DOHH2 (cell line): ENCODE results near the gene TP53I11.

Source experiments
- H3F3A ChIP-seq: fragments of 200-600 bp; sonication (generic), shearing (Covaris generic); 2 replicates; pipeline ENCODE4 v1.6.0; 2016; ENCODE audit warnings: antibody characterized with exemption, mild to moderate bottlenecking; ENCODE audit not compliant: control insufficient read depth, insufficient read depth
- H3K27ac ChIP-seq: fragments of 200-600 bp; sonication (generic); 2 replicates; pipeline ENCODE4 v1.5.1; 2014; ENCODE audit warnings: low read depth, mild to moderate bottlenecking, low read length, moderate library complexity
- H3K27me3 ChIP-seq: fragments of 200-600 bp; sonication (generic); 2 replicates; pipeline ENCODE4 v1.6.1; 2014; ENCODE audit warnings: mild to moderate bottlenecking, low read length, mixed read lengths; ENCODE audit not compliant: control insufficient read depth
- H3K36me3 ChIP-seq: fragments of 200-600 bp; sonication (generic); 2 replicates; pipeline ENCODE4 v1.6.1; 2014; ENCODE audit warnings: mild to moderate bottlenecking, low read length, moderate library complexity, mixed read lengths; ENCODE audit not compliant: control insufficient read depth
- H3K4me1 ChIP-seq: fragments of 200-600 bp; sonication (generic); 2 replicates; pipeline ENCODE4 v1.6.1; 2014; ENCODE audit warnings: mild to moderate bottlenecking, low read length, mixed read lengths; ENCODE audit not compliant: control insufficient read depth
- H3K4me2 ChIP-seq: fragments of 200-600 bp; sonication (generic); 2 replicates; pipeline ENCODE4 v1.6.0; 2014; ENCODE audit warnings: mild to moderate bottlenecking, low read length, moderate library complexity
- H3K4me3 ChIP-seq: fragments of 200-600 bp; sonication (generic); 2 replicates; pipeline ENCODE4 v1.5.1; 2014; ENCODE audit warnings: mild to moderate bottlenecking, low read length, mixed read lengths
- H3K79me2 ChIP-seq: fragments of 200-600 bp; sonication (generic); 2 replicates; pipeline ENCODE4 v1.6.1; 2014; ENCODE audit warnings: mild to moderate bottlenecking, low read length, mixed read lengths; ENCODE audit not compliant: control insufficient read depth
- H3K9me2 ChIP-seq: fragments of 200-600 bp; sonication (generic); replicated peaks from 2 replicates; pipeline ENCODE4 v1.6.1; 2014; ENCODE audit warnings: mild to moderate bottlenecking, low read length, mixed read lengths; ENCODE audit not compliant: control insufficient read depth
- H3K9me3 ChIP-seq: fragments of 200-600 bp; sonication (generic); 2 replicates; pipeline ENCODE4 v1.6.1; 2014; ENCODE audit warnings: antibody characterized with exemption, low read length, mixed read lengths; ENCODE audit not compliant: control insufficient read depth, insufficient read depth
- H4K20me1 ChIP-seq: fragments of 200-600 bp; sonication (generic); 2 replicates; pipeline ENCODE4 v1.6.0; 2014; ENCODE audit warnings: low read depth, mild to moderate bottlenecking, antibody characterized with exemption, low read length, moderate library complexity; ENCODE audit not compliant: control insufficient read depth, insufficient read depth
- EZH2phosphoT487 ChIP-seq: fragments of 200-600 bp; sonication (generic); IDR thresholded peaks from 2 replicates; pipeline ENCODE4 v1.6.1; 2017; ENCODE audit warnings: borderline replicate concordance, mild to moderate bottlenecking, antibody characterized with exemption, low read length, moderate library complexity, mixed read lengths
- TF ChIP-seq, protein P1 (sequence below): fragments of 200-600 bp; sonication (generic); IDR thresholded peaks from one replicate; pipeline ENCODE4 v1.5.1; 2014; ENCODE audit warnings: antibody characterized with exemption, mild to moderate bottlenecking, low read depth, low read length; ENCODE audit not compliant: poor library complexity, severe bottlenecking

TP53I11 gene

DNA sequence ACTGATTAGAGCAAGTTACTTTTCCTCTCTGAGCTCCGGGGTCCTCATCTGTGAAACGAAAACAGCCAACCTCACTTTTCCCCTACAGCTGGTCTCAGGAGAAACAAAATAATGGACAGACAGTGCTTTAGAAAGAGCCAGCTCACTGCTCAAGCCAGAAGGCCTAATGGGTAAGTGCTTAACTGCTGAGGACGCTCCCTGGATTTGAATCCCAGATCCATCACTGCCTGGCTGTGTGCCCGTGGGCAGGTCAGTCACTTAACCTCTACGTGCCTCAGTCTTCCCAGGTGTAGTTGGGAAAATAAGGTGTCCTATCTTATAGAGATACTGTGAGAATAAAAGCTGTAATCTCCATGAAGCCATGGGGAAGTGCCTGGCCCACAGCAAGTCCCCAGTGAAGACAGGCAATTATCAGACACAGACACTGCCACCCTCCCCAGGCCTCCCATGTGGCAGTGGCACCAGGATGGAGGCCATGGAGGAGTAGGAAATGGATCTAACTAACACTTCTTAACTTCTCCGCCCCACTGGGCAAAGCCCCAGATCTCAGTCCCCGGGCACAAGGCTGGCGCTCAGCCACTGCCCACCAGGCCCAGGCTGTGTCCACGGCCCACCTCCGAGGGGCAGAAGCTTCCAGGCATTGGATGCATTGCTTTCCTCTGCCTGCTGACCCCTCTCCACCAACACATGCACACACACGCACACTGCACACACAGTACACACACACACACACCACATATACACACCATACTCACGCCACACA is 9.2 kb downstream of the TP53I11 start:
- no peak overlapping the region for H3K4me2 ChIP-seq

GRCh38 chr11:44940835-44941234 is 9.8 kb downstream of the TP53I11 start:
- Histone ChIP-seq H3K9me3 (no peaks in the 10 kb centered on the region), H3K79me2 (no peaks in the 10 kb centered on the region), H3K4me2 (no peak overlapping the region), H3K36me3 (no peaks in the 10 kb centered on the region), H3K27me3 (no peaks in the 10 kb centered on the region), H3K27ac (no peak overlapping the region), H4K20me1 (no peaks in the 10 kb centered on the region), H3K9me2 (no peaks in the 10 kb centered on the region), H3K4me1 (peaks cover 40% of the 10 kb centered on the region), H3K4me3 (no peak overlapping the region), H3F3A (peaks cover 8% of the 10 kb centered on the region)
- TF ChIP-seq, protein P1, sequence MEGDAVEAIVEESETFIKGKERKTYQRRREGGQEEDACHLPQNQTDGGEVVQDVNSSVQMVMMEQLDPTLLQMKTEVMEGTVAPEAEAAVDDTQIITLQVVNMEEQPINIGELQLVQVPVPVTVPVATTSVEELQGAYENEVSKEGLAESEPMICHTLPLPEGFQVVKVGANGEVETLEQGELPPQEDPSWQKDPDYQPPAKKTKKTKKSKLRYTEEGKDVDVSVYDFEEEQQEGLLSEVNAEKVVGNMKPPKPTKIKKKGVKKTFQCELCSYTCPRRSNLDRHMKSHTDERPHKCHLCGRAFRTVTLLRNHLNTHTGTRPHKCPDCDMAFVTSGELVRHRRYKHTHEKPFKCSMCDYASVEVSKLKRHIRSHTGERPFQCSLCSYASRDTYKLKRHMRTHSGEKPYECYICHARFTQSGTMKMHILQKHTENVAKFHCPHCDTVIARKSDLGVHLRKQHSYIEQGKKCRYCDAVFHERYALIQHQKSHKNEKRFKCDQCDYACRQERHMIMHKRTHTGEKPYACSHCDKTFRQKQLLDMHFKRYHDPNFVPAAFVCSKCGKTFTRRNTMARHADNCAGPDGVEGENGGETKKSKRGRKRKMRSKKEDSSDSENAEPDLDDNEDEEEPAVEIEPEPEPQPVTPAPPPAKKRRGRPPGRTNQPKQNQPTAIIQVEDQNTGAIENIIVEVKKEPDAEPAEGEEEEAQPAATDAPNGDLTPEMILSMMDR: no peak
- no peak for TF ChIP-seq EZH2phosphoT487

More for the DNA sequence above, 9.2 kb downstream of the TP53I11 start:
- Histone ChIP-seq H3K9me3 (no peaks in the 10 kb centered on the region), H3K4me3 (no peak overlapping the region), H3K9me2 (no peaks in the 10 kb centered on the region), H3F3A (peaks cover 8% of the 10 kb centered on the region), H3K27ac (no peak overlapping the region), H3K79me2 (no peaks in the 10 kb centered on the region), H3K4me1 (peaks cover 40% of the 10 kb centered on the region), H3K27me3 (no peaks in the 10 kb centered on the region), H4K20me1 (no peaks in the 10 kb centered on the region), H3K36me3 (no peaks in the 10 kb centered on the region)
- TF ChIP-seq, protein P1: no peak
- TF ChIP-seq EZH2phosphoT487: no peak

DNA sequence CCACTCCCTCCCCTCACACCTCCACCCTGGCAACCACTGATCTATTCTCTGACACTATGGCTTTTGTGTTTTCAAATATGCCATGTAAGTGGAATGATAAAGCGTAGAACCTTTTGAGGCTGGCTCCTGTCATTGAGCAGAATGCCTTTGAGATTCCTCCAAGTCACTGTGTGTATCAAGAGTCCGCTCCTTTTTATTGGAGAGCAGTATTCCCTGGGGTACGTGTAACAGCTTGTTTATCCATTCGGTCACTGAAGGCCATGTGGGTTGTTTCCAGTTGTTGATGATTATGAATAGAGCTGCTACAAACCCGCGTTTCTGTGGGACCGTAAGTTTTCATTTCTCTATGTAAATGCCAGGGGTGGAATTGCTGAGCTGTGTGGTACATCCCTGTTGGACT is 10.3 kb downstream of the TP53I11 start:
- no peaks in the 10 kb centered on the region for H3K79me2 ChIP-seq
- no peaks in the 10 kb centered on the region for H3K27me3 ChIP-seq
- peaks cover 40% of the 10 kb centered on the region for H3K4me1 ChIP-seq
- H3K9me3 ChIP-seq: no peaks in the 10 kb centered on the region
- H3K27ac ChIP-seq: no peak overlapping the region
- H3K4me2 ChIP-seq: no peak overlapping the region
- H3F3A ChIP-seq: peaks cover 8% of the 10 kb centered on the region
- no peak for TF ChIP-seq EZH2phosphoT487
- TF ChIP-seq, protein P1: no peak
- no peak overlapping the region for H3K4me3 ChIP-seq
- H4K20me1 ChIP-seq: no peaks in the 10 kb centered on the region
- H3K9me2 ChIP-seq: no peaks in the 10 kb centered on the region
- no peaks in the 10 kb centered on the region for H3K36me3 ChIP-seq
